ENCODE results near the gene PXDN. TPM values are rescaled to one million over a fixed set of nuclear protein-coding genes. Genes with fewer than 3 reads are reported as not detected.

Gene PXDN
- total RNA-seq, 1 experiment from 2014 or later = 146 TPM

DNA sequence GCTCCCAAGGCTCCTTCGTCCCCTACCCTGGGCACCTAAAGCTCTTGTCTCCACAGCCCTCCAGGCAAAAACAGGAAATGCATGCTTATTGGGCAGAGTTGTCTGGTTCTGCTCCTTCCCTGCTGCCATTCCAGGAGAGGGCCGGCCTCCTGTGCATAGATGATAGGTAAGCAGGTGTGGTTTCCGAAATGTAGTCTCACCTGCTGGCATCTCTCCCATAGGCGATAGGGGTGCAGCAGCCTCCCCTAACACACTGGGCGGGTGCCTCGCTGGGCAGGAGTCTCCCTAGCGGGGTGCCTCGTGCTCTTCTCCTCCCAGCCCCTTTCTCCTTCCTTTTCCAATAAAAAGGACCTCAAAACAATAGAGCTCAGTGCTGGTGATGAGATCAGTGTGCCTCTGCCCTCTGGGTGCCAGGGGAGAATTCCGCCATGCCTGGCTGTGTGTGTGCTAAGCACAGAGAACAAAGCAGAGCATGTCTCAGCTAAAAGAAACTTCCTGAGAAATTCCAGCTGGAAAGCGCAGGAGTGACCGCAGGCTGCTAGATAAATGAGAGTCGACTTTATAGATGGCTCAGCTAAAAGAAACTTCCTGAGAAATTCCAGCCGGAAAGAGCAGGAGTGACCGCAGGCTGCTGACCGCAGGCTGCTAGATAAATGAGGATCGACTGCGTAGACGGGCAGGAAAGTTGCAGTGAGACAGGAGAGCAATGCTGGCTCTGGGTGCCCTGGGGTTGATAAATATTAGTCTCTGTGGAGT is 11.3 kb upstream of the PXDN start:
- CTCF ChIA-PET = interaction anchor here (1.0 to 1.4 kb wide), 2 partner anchors 11 to 205 kb away, joined by 3 read pairs; no protein-coding TSS in a partner anchor

GRCh38 chr2:1754461-1755170 is 10.3 kb upstream of the PXDN start:
- peaks cover 9% of the 10 kb centered on the region for H3K27me3 Mint-ChIP-seq (ENCODE audit: low read depth)
- TF ChIP-seq TCF7 (CRISPR knock-in tag; IDR thresholded peaks at IDR 0.05; ENCODE audit: low read depth) (no peak), AR (CRISPR knock-in tag; IDR thresholded peaks at IDR 0.05) (no peak), KAT7 (CRISPR knock-in tag; IDR thresholded peaks at IDR 0.05; ENCODE audit: borderline replicate concordance) (no peak), SOX15 (CRISPR knock-in tag; IDR thresholded peaks at IDR 0.05) (no peak), GTF2I (CRISPR knock-in tag; conservative IDR thresholded peaks at IDR 0.05) (no peak), NR3C1 (CRISPR knock-in tag; conservative IDR thresholded peaks at IDR 0.05; ENCODE audit: low read depth) (no peak), MLX (CRISPR knock-in tag; IDR thresholded peaks at IDR 0.05) (no peak), EMX1 (CRISPR knock-in tag; IDR thresholded peaks at IDR 0.05) (no peak), FOXP1 (CRISPR knock-in tag; IDR thresholded peaks at IDR 0.05; ENCODE audit: borderline replicate concordance) (no peak)
- TF ChIP-seq, protein P1, sequence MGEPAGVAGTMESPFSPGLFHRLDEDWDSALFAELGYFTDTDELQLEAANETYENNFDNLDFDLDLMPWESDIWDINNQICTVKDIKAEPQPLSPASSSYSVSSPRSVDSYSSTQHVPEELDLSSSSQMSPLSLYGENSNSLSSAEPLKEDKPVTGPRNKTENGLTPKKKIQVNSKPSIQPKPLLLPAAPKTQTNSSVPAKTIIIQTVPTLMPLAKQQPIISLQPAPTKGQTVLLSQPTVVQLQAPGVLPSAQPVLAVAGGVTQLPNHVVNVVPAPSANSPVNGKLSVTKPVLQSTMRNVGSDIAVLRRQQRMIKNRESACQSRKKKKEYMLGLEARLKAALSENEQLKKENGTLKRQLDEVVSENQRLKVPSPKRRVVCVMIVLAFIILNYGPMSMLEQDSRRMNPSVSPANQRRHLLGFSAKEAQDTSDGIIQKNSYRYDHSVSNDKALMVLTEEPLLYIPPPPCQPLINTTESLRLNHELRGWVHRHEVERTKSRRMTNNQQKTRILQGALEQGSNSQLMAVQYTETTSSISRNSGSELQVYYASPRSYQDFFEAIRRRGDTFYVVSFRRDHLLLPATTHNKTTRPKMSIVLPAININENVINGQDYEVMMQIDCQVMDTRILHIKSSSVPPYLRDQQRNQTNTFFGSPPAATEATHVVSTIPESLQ (CRISPR knock-in tag; IDR thresholded peaks at IDR 0.05) = no peak
- H3K27ac Mint-ChIP-seq = no peak overlapping the region
- peaks cover 29% of the 10 kb centered on the region for H3K36me3 Mint-ChIP-seq
- H3K4me3 Mint-ChIP-seq = no peak overlapping the region
- ATAC-seq (no peak), DNase-seq (ENCODE audit: low spot score) (no peak)
- ChIA-PET CTCF (interaction anchor here (1.2 to 1.4 kb wide), 2 partner anchors 15 to 204 kb away, joined by 3 read pairs; no protein-coding TSS in a partner anchor), POLR2A (no interaction called here)
- H3K9me3 Mint-ChIP-seq = peaks cover 45% of the 10 kb centered on the region
- H3K4me1 Mint-ChIP-seq = peaks cover 7% of the 10 kb centered on the region

More for the DNA sequence above, 11.3 kb upstream of the PXDN start:
- Mint-ChIP-seq H3K27ac (no peak overlapping the region), H3K27me3 (ENCODE audit: low read depth) (peaks cover 19% of the 10 kb centered on the region), H3K4me1 (peaks cover 7% of the 10 kb centered on the region), H3K36me3 (peaks cover 36% of the 10 kb centered on the region), H3K4me3 (no peak overlapping the region), H3K9me3 (peaks cover 52% of the 10 kb centered on the region)
- no peak for TF ChIP-seq ZNF219 (CRISPR knock-in tag; IDR thresholded peaks at IDR 0.05; ENCODE audit: borderline replicate concordance)
- DNase-seq (ENCODE audit: low spot score) = no peak
- POLR2A ChIA-PET = no interaction called here
- ATAC-seq = no peak

DNA sequence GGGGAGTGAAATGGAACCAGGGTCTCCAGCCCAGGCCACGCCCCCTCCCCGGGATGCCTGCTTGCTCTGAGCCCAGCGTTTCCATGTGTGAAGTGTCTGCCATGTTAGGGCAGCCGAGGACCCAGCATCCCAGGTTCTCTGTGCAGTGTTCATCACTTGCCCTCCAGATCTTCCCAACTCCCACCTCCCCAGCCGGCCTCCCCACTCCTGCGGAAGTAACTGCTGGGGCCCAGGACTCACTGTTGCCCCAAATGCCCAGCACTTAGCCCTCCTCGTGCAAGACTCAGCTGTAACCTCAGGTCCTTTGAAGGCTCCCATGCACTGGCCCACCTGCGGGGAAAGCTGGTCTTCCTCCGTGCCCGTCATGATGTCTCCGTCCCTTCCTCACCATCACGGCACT is 9.7 kb upstream of the PXDN start:
- POLR2A ChIA-PET = no interaction called here
- TF ChIP-seq, protein P2, sequence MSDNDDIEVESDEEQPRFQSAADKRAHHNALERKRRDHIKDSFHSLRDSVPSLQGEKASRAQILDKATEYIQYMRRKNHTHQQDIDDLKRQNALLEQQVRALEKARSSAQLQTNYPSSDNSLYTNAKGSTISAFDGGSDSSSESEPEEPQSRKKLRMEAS (CRISPR knock-in tag; IDR thresholded peaks at IDR 0.05) = no peak
- no peak for TF ChIP-seq NR3C1 (CRISPR knock-in tag; conservative IDR thresholded peaks at IDR 0.05; ENCODE audit: low read depth)
- TF ChIP-seq ZBTB43 (CRISPR knock-in tag; IDR thresholded peaks at IDR 0.05) = no peak
- Mint-ChIP-seq H3K9me3 (peaks cover 43% of the 10 kb centered on the region), H3K27me3 (ENCODE audit: low read depth) (peaks cover 15% of the 10 kb centered on the region), H3K4me1 (peaks cover 7% of the 10 kb centered on the region), H3K36me3 (peaks cover 28% of the 10 kb centered on the region), H3K27ac (no peak overlapping the region), H3K4me3 (no peak overlapping the region)
- DNase-seq (ENCODE audit: low spot score) (no peak), ATAC-seq (no peak)
- CTCF ChIA-PET = interaction anchor here (1.2 kb wide), 1 partner anchor 16 kb away, joined by 3 read pairs; no protein-coding TSS in a partner anchor
